Measurements from ENCODE around the gene NEGR1. TPM values are rescaled to one million over a fixed set of nuclear protein-coding genes. Genes with fewer than 3 reads are reported as not detected.

NEGR1 gene
- total RNA-seq, 1 donor from 2014 or later: 2.5 TPM

GRCh38 chr1:71427066-71427465, 855.3 kb downstream of the NEGR1 start:
- no peak for DNase-seq (ENCODE audit: extremely low read depth, low read depth, low spot score)

DNA sequence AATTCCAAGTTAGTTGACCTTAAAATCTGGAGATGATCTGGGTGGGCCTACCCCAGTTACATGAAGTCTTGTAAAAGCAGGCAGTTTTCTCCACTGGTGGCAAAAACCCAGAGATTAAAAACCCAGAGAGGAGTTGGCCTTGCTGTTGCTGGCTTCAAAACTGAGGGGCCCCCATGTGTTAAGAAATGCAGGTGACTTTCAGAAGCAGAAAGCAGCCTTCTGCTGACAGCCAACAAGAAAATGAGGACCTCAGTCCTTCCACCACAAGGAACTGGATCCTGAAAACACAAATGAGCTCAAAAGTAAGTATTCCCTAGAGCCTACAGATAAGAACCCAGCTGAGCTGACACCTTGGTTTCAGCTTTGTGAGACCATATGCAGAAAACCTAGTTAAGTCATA, 857.8 kb downstream of the NEGR1 start:
- no peak for DNase-seq (ENCODE audit: extremely low read depth, low read depth, low spot score)

- no peak for DNase-seq (ENCODE audit: extremely low read depth, low read depth, low spot score)
These were observed 860.1 kb downstream of the NEGR1 start for GRCh38 chr1:71422221-71422620.

GRCh38 chr1:71417421-71417820, 864.9 kb downstream of the NEGR1 start:
- DNase-seq (ENCODE audit: extremely low read depth, low read depth, low spot score): no peak

GRCh38 chr1:71414179-71414578, 868.2 kb downstream of the NEGR1 start:
- no peak for DNase-seq (ENCODE audit: extremely low read depth, low read depth, low spot score)

GRCh38 chr1:71413441-71414175, 868.7 kb downstream of the NEGR1 start:
- DNase-seq (ENCODE audit: extremely low read depth, low read depth, low spot score): no peak

- DNase-seq (ENCODE audit: extremely low read depth, low read depth, low spot score): no peak
These were observed 882.3 kb downstream of the NEGR1 start for GRCh38 chr1:71400050-71400449.

DNA sequence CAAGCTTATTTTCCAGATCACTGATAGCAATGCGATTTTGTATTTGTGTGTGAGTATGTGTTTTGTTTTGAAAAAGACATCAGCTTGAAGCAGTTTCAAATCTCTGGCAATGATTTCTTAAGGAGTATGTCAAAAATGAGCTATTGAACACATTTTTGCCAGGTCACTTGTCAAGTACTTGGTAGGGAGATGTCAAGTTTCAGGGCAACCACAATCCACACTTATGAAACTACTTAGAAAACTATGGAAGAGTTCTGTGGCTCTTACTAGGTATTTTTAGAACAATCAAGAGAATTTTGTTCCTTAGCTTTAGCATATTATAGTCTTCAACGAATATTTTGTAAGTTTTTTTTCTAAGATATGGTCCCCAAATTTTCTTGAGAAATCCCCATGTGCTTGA, 882.7 kb downstream of the NEGR1 start:
- no peak for DNase-seq (ENCODE audit: extremely low read depth, low read depth, low spot score)

- DNase-seq (ENCODE audit: extremely low read depth, low read depth, low spot score): no peak
These were observed 889.0 kb downstream of the NEGR1 start for GRCh38 chr1:71393301-71393700.

GRCh38 chr1:71390518-71390917, 891.8 kb downstream of the NEGR1 start:
- DNase-seq (ENCODE audit: extremely low read depth, low read depth, low spot score): no peak

DNA sequence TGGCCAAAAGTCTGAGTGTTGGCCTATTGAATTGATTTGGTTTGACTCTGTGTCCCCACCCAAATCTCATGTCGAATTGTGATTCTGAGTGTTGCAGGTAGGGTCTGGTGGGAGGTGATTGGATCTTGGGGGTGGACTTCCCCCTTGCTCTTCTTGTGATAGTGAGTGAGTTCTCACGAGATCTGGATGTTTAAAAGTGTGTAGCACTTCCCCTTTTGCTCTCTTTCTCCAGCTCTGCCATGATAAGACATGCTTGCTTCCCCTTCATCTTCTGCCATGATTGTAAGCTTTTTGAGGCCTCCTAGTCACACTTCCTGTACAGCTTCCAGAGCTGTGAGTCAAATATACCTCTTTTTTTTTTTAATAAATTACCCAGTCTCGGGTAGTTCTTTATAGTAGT, 904.5 kb downstream of the NEGR1 start:
- no peak for DNase-seq (ENCODE audit: extremely low read depth, low read depth, low spot score)

DNA sequence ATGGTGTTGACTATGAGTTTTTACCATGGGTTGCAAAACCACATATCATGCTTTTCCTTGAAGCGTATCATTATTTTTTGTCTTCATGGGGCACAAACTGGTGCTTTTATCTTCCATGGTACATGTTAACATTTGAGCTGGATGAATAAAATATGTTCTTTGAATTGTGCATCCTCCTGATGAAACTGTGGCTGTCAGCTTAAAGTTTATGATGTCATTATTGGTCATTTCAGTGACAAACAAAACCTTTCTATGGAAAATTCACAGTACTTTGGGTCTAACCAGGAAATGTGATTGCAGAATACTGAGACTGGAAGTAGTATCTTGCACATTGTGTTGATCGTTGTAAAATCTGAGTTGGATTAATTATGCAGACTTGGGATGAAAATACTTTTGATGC, 909.8 kb downstream of the NEGR1 start:
- DNase-seq (ENCODE audit: extremely low read depth, low read depth, low spot score): no peak

DNA sequence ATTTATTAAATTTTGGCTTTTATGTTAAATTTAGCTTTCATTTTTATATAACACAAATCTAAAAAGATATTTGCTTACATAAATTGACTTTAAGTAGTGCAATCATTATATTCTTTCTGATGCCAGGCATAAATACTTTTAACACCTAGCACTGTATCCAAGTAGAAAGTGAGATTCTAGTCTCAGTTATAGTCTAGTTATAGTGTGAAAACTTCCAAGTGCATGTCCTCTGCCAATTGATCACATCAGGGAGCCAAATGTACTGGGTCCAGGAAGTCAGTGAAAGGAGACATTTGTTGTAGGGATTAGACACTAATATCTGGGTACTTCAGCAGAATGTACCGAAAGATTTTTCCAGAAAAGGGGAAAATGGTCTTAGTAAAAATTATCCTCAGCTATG, 910.8 kb downstream of the NEGR1 start:
- no peak for DNase-seq (ENCODE audit: extremely low read depth, low read depth, low spot score)

DNA sequence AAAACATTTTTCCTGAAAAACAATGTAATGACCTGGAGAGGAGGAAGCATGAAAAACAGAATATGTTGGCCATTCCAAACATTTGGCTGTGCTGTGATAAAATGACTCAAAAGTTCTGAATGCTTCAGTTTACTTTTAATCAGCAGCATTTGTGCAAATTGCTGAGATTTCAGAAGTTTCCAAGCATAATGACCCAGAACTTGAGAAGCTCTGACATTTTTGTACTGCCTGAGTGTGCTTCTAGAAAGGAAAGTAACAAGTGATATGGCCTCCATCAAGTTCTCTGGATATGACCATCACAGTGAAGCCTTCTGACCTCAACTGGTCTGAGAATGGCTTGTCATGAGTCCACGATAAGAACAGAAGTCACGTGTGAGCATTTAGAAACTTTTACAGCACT, 918.1 kb downstream of the NEGR1 start:
- DNase-seq (ENCODE audit: extremely low read depth, low read depth, low spot score): no peak

DNA sequence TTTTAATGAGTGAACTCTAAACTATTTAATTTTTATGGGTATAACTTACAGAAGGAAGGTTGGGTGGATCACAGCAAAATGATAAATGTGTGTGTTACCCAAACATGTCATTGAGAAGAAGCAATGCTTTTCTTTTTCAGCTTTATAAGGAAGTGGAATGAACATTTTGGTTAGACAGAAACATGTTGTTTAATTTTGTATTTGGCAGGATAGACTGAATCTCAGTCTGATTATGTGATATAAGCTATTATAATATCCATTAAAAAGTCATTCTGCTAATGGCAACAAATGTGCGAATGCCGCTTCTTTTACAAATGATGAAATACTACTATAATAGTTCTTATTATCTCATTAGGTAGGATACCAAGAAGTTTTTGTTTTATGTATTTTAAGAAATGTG, 919.6 kb downstream of the NEGR1 start:
- no peak for DNase-seq (ENCODE audit: extremely low read depth, low read depth, low spot score)

GRCh38 chr1:71362076-71362475, 920.3 kb downstream of the NEGR1 start:
- DNase-seq (ENCODE audit: extremely low read depth, low read depth, low spot score): no peak

GRCh38 chr1:71357708-71358107, 924.6 kb downstream of the NEGR1 start:
- DNase-seq (ENCODE audit: extremely low read depth, low read depth, low spot score): no peak

DNA sequence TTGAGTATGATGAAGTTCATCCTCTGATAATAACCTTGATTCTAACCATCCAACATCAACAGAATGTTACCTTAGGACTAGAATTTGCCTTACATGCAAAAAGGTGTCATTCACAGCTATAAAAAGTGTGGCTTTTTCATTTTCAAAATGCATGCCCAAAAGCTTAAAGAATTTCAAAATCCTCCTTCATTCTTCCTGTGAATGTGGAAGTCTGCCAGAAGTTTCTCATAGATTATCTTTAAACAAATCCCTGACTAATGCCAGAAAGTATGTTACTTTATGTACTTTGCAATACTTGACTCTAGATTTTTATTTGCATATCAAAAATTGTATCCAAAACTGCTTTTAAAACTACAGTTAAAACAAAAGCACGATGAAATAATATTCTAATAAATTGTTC, 930.9 kb downstream of the NEGR1 start:
- DNase-seq (ENCODE audit: extremely low read depth, low read depth, low spot score): no peak

GRCh38 chr1:71350805-71351204, 931.5 kb downstream of the NEGR1 start:
- no peak for DNase-seq (ENCODE audit: extremely low read depth, low read depth, low spot score)

DNA sequence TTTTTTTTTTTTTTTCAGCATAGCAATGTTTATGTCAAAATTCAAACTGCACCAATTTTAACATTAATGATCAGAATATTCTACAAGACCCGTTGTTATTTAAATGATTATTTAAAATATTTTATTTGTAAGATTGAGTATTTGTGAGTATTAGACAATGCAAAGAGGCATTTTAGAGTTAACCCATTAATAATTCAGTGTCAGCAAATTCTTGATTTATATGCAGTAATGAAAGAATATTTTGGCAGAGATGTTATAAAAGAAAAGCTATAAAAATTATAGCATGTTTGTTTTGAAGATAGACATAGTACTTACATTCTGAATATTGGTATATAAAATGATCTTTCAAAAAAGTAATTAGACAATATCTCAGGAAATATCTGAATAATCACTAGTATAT, 932.0 kb downstream of the NEGR1 start:
- DNase-seq (ENCODE audit: extremely low read depth, low read depth, low spot score): no peak
